GM06990 (cell line): ENCODE measurements around the gene EPHA10.

Experiments used
- DNase-seq: peaks from one replicate; pipeline ENCODE4 v3.0.0-alpha.2; 2011; ENCODE audit not compliant: insufficient read length; ENCODE audit errors: extremely low read depth
- H3K27me3 ChIP-seq: replicated peaks from 2 replicates; pipeline ENCODE4 v1.6.0; 2011; ENCODE audit warnings: low read length; ENCODE audit not compliant: control insufficient read depth, insufficient read depth
- H3K36me3 ChIP-seq: 2 replicates; pipeline ENCODE4 v1.5.1; 2011; ENCODE audit warnings: low read length; ENCODE audit not compliant: control insufficient read depth, insufficient read depth
- H3K4me3 ChIP-seq: replicated peaks from 2 replicates; pipeline ENCODE4 v1.5.1; 2011; ENCODE audit warnings: low read depth, mild to moderate bottlenecking, control low read depth, low read length
- TF ChIP-seq, protein P1 (sequence below): IDR thresholded peaks from 2 replicates; pipeline ENCODE4 v1.5.1; 2011; ENCODE audit warnings: low read length, control low read depth, mild to moderate bottlenecking, inconsistent platforms; ENCODE audit not compliant: insufficient read depth, poor library complexity, severe bottlenecking

The EPHA10 gene

DNA sequence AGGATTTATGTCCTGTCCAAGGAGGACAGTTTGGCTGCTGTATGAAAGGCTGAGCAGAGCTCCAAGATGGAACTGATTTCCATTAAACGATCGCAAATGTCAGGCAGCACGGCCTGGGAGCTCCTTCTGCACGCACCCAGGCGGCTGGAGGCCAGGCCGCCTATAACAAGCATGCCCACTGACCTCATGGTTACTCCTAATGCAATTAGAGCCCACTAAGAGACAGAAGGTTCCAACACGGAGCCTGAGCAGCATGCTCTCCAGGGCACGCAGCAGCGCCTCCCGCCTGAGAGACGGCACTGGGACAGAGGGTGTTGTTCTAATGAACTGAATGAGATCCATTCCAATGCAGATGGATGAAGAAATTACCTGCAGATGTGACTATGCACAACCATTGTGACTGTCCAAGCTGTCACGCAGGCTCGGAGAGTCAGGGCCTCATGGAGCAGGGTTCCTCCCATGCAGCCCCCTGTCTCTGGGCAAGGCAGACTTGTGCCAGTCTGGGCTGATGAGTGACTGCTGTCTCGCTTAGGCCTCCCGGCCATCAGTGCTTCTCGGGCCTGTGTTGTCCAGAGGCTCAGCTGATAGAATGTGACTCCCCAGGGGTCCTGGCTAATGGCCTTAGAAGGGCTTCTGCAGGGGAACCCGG, 97.8 kb downstream of the EPHA10 start:
- peaks cover 2% of the 10 kb centered on the region; the same call in 1 of the 2 replicates for H3K27me3 ChIP-seq

DNA sequence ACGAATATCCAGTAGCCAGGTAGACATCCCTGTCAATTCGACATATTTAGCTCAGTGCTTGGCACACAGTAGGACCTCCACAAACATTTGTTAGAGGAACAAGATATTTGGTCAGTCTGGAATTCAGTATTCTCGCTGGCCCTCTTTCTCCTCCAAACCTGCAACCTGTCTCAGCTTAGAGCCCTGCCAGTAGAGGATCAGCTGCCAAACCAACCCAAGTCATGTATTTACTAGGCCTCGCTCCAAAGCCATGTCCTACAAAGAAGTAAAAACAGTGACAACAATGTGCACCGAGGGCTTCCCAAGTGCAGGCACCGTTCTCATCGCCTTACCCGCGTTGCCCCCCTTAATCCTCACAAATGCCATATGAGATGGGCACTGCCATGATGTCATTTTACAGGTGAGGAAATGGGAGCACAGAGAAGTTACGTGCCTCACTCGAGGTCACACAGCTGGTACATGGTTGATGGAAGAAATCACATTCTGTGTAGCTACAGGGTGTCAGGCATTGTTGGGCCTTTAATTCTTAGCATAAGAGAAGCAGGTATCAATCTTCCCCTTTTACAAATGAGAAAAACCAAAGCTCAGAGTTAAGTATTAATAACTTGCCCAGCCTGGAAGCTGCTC, 98.6 kb downstream of the EPHA10 start:
- H3K27me3 ChIP-seq = peaks cover 2% of the 10 kb centered on the region; the same call in 1 of the 2 replicates
- TF ChIP-seq, protein P1, sequence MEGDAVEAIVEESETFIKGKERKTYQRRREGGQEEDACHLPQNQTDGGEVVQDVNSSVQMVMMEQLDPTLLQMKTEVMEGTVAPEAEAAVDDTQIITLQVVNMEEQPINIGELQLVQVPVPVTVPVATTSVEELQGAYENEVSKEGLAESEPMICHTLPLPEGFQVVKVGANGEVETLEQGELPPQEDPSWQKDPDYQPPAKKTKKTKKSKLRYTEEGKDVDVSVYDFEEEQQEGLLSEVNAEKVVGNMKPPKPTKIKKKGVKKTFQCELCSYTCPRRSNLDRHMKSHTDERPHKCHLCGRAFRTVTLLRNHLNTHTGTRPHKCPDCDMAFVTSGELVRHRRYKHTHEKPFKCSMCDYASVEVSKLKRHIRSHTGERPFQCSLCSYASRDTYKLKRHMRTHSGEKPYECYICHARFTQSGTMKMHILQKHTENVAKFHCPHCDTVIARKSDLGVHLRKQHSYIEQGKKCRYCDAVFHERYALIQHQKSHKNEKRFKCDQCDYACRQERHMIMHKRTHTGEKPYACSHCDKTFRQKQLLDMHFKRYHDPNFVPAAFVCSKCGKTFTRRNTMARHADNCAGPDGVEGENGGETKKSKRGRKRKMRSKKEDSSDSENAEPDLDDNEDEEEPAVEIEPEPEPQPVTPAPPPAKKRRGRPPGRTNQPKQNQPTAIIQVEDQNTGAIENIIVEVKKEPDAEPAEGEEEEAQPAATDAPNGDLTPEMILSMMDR = no peak
- no peaks in the 10 kb centered on the region for H3K36me3 ChIP-seq
- H3K4me3 ChIP-seq = no peak overlapping the region
- no peak for DNase-seq

More for the DNA sequence above, 97.8 kb downstream of the EPHA10 start:
- Histone ChIP-seq H3K4me3 (no peak overlapping the region), H3K36me3 (no peaks in the 10 kb centered on the region)
- DNase-seq = no peak
- TF ChIP-seq, protein P1 = no peak
